Measurements from ENCODE around the gene ARHGEF7. TPM values are rescaled to one million over a fixed set of nuclear protein-coding genes. Genes with fewer than 3 reads are reported as not detected.

ARHGEF7 gene
- total RNA-seq, 4 donors from 2014 or later: 69.9 to 163 (median 102) TPM

DNA sequence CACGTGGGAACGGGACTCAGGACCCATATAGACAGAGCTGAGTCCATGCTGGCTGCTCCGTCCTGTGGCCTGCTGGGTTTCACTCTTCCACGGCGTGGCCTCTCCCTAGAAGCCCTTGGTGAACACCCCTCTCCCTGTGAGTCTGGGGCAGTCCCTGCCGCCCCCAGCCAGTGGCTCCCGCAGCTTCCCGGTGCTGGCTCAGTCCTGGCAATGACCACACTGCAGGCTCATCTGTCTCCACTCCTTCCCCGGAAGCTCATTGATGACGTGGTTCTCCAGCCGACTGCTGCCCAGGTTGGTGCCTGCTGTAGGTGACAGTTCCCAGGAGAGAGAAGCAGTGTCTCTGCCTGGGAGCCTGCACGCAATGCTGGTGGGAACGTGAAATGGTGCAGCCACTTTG, 203.3 kb downstream of the ARHGEF7 start:
- DNase-seq (ENCODE audit: low spot score) (no peak), ATAC-seq (ENCODE audit: low FRiP score) (no peak)
- TF ChIP-seq, protein P1, sequence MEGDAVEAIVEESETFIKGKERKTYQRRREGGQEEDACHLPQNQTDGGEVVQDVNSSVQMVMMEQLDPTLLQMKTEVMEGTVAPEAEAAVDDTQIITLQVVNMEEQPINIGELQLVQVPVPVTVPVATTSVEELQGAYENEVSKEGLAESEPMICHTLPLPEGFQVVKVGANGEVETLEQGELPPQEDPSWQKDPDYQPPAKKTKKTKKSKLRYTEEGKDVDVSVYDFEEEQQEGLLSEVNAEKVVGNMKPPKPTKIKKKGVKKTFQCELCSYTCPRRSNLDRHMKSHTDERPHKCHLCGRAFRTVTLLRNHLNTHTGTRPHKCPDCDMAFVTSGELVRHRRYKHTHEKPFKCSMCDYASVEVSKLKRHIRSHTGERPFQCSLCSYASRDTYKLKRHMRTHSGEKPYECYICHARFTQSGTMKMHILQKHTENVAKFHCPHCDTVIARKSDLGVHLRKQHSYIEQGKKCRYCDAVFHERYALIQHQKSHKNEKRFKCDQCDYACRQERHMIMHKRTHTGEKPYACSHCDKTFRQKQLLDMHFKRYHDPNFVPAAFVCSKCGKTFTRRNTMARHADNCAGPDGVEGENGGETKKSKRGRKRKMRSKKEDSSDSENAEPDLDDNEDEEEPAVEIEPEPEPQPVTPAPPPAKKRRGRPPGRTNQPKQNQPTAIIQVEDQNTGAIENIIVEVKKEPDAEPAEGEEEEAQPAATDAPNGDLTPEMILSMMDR (IDR thresholded peaks at IDR 0.05): no peak

DNA sequence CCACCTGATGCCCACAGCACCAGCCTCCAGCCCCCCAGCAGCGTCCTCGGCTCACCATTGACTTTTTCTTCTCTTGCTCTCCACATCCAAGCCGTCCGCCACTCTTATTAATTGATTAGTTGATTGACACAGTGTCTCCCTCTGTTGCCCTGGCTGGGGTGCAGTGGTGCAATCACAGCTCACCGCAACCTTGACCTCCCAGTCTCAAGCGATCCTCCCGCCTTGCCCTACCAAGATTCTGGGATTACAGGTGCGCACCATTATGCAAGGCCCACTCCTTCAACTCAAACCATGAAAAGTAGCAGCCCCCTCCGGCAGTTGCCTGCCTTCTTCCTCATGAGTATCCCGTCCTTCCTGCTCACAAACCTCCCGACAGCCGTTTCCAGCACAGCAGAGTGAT, 204.4 kb downstream of the ARHGEF7 start:
- DNase-seq (ENCODE audit: low spot score) (no peak), ATAC-seq (ENCODE audit: low FRiP score) (no peak)
- TF ChIP-seq, protein P1 (IDR thresholded peaks at IDR 0.05): no peak

DNA sequence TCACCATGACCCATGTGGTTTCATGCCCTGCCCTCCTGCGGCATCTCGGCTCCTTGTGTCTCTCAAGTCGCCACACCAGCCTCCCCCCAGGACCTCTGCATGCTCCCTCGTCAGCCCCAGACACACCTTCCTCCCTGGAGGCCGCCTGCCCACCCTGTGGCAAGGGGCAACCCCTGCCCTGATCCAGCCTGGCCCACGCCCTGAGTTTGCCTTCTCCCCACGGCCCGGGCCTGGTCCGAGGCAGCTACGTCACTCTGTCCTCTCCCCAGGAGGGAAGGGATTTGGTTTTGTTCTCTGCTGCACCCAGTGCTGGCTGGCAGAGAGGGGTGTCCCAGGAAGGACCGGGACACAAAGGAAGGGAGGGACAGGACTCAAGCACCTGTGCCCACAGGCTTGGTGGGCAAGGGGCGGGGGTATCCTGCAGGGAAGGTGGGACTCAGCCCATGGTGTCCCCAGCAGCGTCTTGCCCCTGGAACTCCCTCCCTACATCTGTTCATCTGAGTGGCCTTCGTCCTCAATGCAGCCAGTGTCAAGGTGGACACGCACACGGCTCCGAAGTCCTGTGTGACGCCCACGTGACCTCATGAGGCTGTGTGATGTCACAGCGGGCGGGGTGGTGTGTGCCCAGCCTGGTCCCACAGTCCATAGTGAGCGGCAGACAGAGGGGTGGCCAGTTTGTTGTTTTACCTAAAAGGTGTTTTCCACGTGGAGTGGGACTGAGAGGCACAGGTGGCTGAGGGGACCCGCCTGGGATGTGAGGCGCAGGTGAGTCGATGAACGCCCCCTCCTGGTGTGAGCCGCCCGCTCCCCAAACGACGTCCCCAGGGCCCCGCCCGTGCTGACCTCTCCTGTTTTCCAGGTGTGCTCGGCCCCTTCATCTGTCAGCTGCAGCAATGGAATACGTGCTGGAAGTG, 205.1 kb downstream of the ARHGEF7 start, which contains the start of gene TEX29:
Gene TEX29, plus strand, starts transcription at position 645 of the 914 bp plus-strand sequence. Its CDS starts 249 bp downstream, at position 894.
- TF ChIP-seq, protein P1 (IDR thresholded peaks at IDR 0.05): no peak
- DNase-seq (ENCODE audit: low spot score) (no peak), ATAC-seq (ENCODE audit: low FRiP score) (no peak)

DNA sequence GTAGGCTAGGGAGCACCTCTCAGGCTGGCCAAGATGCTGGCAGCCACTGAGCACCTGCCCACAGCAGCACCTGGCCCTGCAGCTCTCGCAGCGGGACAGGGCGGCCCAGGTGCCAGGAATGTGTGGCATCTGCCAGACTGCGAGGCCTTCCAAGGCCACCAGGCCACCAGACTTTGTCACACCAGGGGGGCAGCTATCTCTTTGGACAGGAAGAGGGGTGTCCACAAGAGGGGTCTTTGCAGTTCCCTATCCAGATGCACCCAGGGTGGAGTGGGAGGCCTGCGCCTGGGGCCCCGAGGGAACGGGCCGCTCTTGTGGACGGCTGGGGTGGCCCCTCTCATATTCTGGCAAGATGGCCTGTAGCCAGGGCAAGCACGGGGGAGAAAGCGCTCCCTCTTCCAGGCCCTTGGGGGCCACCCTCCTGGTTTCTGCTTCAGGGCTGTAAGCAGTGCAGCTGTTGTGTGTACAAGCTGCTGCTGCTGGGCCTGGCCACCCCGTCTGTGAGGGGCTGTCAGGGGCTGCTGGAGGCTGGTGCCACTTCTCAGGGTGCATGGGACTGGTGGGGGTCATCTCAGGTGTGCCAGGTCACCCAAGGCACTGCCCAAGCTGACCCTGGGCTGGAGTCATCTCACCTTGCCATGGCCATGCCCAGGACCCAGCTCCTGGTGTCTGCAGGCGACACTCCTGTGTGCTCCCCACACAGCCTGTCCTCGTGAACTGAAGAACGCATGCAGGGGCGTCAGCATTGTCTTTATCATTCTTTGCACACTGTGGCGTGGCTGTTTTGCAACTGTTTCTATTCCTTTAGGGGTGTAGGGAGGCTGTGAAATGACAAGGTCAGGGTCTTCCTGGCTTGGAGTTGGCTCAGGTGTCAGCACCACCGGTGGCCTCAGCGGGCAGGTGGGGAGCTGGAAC, 207.1 kb downstream of the ARHGEF7 start:
- TF ChIP-seq, protein P1 (IDR thresholded peaks at IDR 0.05): no peak
- ATAC-seq (ENCODE audit: low FRiP score): no peak
- no peak for DNase-seq (ENCODE audit: low spot score)

DNA sequence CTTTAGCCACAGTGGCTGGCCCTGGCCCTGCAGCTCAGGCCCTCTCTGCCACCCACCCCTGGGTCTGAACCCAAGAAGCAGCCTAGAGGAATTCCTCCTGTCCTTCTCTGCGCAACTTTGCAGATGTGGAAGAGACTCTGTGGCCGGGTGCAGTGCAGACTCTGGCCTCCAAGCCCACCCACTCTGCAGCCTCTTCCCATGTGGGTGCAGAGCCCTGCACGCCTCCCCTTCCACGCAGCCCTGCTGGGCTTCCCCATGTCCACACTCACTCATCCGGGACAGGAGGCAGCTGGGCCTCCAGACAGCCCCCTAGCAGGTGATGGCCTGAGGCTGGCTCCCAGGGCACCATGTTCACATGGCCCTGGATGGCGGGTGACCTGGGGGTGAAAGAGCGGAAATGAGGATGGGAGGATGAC, 207.8 kb downstream of the ARHGEF7 start:
- ATAC-seq (ENCODE audit: low FRiP score): no peak
- DNase-seq (ENCODE audit: low spot score): no peak
- TF ChIP-seq, protein P1 (IDR thresholded peaks at IDR 0.05): no peak

DNA sequence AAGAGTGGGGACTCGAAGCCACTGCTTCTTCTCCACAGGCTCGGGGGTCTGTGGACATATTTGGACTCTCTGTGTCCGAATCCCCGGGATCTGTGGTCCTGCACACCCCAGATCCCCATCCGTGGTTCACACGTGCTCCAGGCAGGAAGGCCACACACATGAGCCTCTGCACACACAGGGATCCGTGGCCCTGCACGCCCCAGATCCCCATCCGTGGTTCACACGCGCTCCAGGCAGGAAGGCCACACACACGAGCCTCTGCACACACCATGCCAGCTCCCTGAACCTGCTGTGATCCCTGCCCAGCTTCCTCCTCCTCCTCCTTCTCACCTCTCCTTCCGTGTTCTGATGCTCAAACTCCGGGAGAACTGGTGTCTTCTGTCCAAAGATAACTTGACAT, 208.4 kb downstream of the ARHGEF7 start:
- DNase-seq (ENCODE audit: low spot score): no peak
- TF ChIP-seq, protein P1 (IDR thresholded peaks at IDR 0.05): no peak
- ATAC-seq (ENCODE audit: low FRiP score): no peak
